Measurements from ENCODE around the gene FKTN. TPM values are rescaled to one million over a fixed set of nuclear protein-coding genes. Genes with fewer than 3 reads are reported as not detected.

The FKTN gene
- polyA plus RNA-seq, 1 of the 3 experiments (the other 2 are of a cell fraction), result 5.3 TPM

DNA sequence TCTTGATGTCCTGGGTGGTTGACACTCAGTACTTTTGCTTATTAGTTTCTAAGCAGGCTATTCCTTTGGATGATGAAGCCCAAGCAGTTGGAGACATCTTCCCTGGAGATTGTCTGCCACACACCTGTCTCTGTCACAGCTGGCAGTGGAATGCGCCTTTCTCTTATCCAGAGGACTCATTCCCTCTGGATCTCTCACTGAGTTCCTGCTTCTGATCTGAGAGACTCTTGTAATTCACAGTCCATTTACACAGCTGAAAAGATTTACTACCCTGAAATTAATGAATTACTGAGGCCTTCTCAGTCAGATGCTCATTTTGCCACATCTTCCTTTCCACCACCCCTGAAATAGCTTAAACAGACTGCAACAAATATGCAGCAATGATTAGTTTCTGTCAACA lies 120.2 kb downstream of the FKTN start (continued):
- TF ChIP-seq TCF12 (IDR thresholded peaks at IDR 0.05), result no peak

DNA sequence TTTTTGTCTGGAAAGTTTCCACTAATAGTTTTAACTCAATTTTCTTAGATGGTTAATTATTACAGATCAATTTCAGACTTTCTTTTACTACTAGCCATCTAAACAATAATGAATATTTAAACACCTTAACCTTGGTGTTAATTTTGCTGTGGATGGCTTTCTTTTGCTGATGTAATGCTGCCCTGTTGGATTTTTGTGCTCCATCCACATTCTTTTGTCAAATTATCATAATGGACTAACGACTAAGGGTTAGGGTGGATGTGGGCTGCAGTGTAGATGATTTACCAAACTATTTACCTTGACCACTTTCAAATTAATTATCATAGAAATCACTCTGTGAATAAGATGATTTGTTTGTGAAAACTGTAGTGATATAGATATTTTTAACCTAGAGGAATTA lies 120.8 kb downstream of the FKTN start:
- no peak for DNase-seq
- Histone ChIP-seq H3K27ac (ENCODE audit: low read depth in 2 of 2, low read length in 1 of 2) (no peak overlapping the region), H4K20me1 (ENCODE audit: insufficient read depth) (no peaks in the 10 kb centered on the region), H3K9ac (no peak overlapping the region), H2AFZ (ENCODE audit: low read depth) (no peak overlapping the region), H3K79me2 (ENCODE audit: insufficient read depth) (no peaks in the 10 kb centered on the region), H3K9me3 (no peaks in the 10 kb centered on the region), H3K4me2 (no peak overlapping the region), H3F3A (replicated peaks; ENCODE audit: insufficient read depth) (no peaks in the 10 kb centered on the region), H3K4me3 (ENCODE audit: low read depth in 2 of 2, low read length in 1 of 2) (no peak overlapping the region), H3K9me2 (no peaks in the 10 kb centered on the region), H3K27me3 (ENCODE audit: insufficient read depth) (no peaks in the 10 kb centered on the region), H3K4me1 (ENCODE audit: control insufficient read depth in 1 of 2, insufficient read depth in 2 of 2, low read depth in 1 of 2, low read length in 1 of 2) (no peaks in the 10 kb centered on the region; a peak in 1 of 4 replicates), H3K36me3 (replicated peaks in 1 of 2; ENCODE audit: control insufficient read depth in 1 of 2, insufficient read depth in 2 of 2, low read length in 1 of 2) (no peaks in the 10 kb centered on the region)
- whole genome bisulfite sequencing (ENCODE audit: low lambda C conversion rate), result 39% methylated on average over 1 of the region's 1 CpG
- POLR2A ChIA-PET, result no interaction called here
- TF ChIP-seq NFIC (IDR thresholded peaks at IDR 0.05; ENCODE audit: borderline replicate concordance), result no peak
- TF ChIP-seq, protein P1, sequence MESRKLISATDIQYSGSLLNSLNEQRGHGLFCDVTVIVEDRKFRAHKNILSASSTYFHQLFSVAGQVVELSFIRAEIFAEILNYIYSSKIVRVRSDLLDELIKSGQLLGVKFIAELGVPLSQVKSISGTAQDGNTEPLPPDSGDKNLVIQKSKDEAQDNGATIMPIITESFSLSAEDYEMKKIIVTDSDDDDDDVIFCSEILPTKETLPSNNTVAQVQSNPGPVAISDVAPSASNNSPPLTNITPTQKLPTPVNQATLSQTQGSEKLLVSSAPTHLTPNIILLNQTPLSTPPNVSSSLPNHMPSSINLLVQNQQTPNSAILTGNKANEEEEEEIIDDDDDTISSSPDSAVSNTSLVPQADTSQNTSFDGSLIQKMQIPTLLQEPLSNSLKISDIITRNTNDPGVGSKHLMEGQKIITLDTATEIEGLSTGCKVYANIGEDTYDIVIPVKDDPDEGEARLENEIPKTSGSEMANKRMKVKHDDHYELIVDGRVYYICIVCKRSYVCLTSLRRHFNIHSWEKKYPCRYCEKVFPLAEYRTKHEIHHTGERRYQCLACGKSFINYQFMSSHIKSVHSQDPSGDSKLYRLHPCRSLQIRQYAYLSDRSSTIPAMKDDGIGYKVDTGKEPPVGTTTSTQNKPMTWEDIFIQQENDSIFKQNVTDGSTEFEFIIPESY (IDR thresholded peaks at IDR 0.05; ENCODE audit: borderline replicate concordance, low read depth), result no peak
- no peak for TF ChIP-seq USF1 (IDR thresholded peaks at IDR 0.05; ENCODE audit: borderline replicate concordance, low read depth)
- TF ChIP-seq GABPA (IDR thresholded peaks at IDR 0.05; ENCODE audit: low read depth), result no peak
- TF ChIP-seq FOXJ3 (CRISPR knock-in tag; IDR thresholded peaks at IDR 0.05), result no peak
- TF ChIP-seq, protein P2, sequence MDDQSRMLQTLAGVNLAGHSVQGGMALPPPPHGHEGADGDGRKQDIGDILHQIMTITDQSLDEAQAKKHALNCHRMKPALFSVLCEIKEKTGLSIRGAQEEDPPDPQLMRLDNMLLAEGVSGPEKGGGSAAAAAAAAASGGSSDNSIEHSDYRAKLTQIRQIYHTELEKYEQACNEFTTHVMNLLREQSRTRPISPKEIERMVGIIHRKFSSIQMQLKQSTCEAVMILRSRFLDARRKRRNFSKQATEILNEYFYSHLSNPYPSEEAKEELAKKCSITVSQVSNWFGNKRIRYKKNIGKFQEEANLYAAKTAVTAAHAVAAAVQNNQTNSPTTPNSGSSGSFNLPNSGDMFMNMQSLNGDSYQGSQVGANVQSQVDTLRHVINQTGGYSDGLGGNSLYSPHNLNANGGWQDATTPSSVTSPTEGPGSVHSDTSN (IDR thresholded peaks at IDR 0.05), result no peak
- no peak for TF ChIP-seq GATA2 (CRISPR knock-in tag; IDR thresholded peaks at IDR 0.05)
- no peak for TF ChIP-seq EZH2phosphoT487 (IDR thresholded peaks at IDR 0.05; ENCODE audit: borderline replicate concordance, low read depth)
- no peak for TF ChIP-seq TAF1 (IDR thresholded peaks at IDR 0.05; ENCODE audit: borderline replicate concordance, low read depth, low read length)
- TF ChIP-seq SMC3 (IDR thresholded peaks at IDR 0.05; ENCODE audit: low read depth, low read length), result no peak
- TF ChIP-seq MXI1 (IDR thresholded peaks at IDR 0.05; ENCODE audit: low read depth, low read length), result no peak
- TF ChIP-seq YY1 (IDR thresholded peaks at IDR 0.05; ENCODE audit: low read depth), result no peak
- TF ChIP-seq, protein P3, sequence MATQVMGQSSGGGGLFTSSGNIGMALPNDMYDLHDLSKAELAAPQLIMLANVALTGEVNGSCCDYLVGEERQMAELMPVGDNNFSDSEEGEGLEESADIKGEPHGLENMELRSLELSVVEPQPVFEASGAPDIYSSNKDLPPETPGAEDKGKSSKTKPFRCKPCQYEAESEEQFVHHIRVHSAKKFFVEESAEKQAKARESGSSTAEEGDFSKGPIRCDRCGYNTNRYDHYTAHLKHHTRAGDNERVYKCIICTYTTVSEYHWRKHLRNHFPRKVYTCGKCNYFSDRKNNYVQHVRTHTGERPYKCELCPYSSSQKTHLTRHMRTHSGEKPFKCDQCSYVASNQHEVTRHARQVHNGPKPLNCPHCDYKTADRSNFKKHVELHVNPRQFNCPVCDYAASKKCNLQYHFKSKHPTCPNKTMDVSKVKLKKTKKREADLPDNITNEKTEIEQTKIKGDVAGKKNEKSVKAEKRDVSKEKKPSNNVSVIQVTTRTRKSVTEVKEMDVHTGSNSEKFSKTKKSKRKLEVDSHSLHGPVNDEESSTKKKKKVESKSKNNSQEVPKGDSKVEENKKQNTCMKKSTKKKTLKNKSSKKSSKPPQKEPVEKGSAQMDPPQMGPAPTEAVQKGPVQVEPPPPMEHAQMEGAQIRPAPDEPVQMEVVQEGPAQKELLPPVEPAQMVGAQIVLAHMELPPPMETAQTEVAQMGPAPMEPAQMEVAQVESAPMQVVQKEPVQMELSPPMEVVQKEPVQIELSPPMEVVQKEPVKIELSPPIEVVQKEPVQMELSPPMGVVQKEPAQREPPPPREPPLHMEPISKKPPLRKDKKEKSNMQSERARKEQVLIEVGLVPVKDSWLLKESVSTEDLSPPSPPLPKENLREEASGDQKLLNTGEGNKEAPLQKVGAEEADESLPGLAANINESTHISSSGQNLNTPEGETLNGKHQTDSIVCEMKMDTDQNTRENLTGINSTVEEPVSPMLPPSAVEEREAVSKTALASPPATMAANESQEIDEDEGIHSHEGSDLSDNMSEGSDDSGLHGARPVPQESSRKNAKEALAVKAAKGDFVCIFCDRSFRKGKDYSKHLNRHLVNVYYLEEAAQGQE (IDR thresholded peaks at IDR 0.05; ENCODE audit: low read depth, low read length), result no peak
- TF ChIP-seq RXRA (IDR thresholded peaks at IDR 0.05; ENCODE audit: borderline replicate concordance, low read depth), result no peak
- TF ChIP-seq ELF1 (IDR thresholded peaks at IDR 0.05), result no peak
- no peak for TF ChIP-seq SIN3A (IDR thresholded peaks at IDR 0.05; ENCODE audit: borderline replicate concordance, low read depth, low read length)
- CTCF ChIA-PET, result interaction anchor here (0.6 to 1.7 kb wide), 4 partner anchors 9 to 208 kb away, joined by 3 to 4 read pairs (median 3); no protein-coding TSS in a partner anchor
